RPMI7951 (cell line): ENCODE data around the gene MAN1A2. TPM values are rescaled to one million over a fixed set of nuclear protein-coding genes. Genes with fewer than 3 reads are reported as not detected.
"Not testable (repeated sequence)": the region's sequence is repeated elsewhere in the genome, so short reads cannot be mapped to it uniquely, and the experiment has no call there.

Source experiments
- DNase-seq: peaks from one replicate; pipeline ENCODE4 v3.0.0-alpha.2; 2012; ENCODE audit warnings: low read depth
- total RNA-seq: library from RNA; depleted of rRNA; stranded (reverse); fragments of >200 nt; shearing (Covaris generic); gene quantifications from 2 replicates; pipeline ENCODE4 v1.2.3, GENCODE V29; 2014

The MAN1A2 gene
- total RNA-seq, 1 experiment from 2014 or later, result 30.9 TPM

GRCh38 chr1:117556976-117557375, 189.7 kb downstream of the MAN1A2 start:
- DNase-seq, result no peak

- not testable (repeated sequence) for DNase-seq
Observed at GRCh38 chr1:117558451-117558850, 191.2 kb downstream of the MAN1A2 start.

GRCh38 chr1:117559139-117559538, 191.9 kb downstream of the MAN1A2 start:
- no peak for DNase-seq

GRCh38 chr1:117559985-117560384, 192.7 kb downstream of the MAN1A2 start:
- no peak for DNase-seq

GRCh38 chr1:117561071-117561470, 193.8 kb downstream of the MAN1A2 start:
- no peak for DNase-seq

GRCh38 chr1:117561551-117561950, 194.3 kb downstream of the MAN1A2 start:
- DNase-seq, result no peak

- DNase-seq, result no peak
Observed at GRCh38 chr1:117562581-117563491, 195.6 kb downstream of the MAN1A2 start.

- no peak for DNase-seq
Observed at GRCh38 chr1:117563492-117563875, 196.2 kb downstream of the MAN1A2 start.

- no peak for DNase-seq
Observed at GRCh38 chr1:117564227-117565075, 197.2 kb downstream of the MAN1A2 start.

GRCh38 chr1:117565076-117565556, 197.9 kb downstream of the MAN1A2 start:
- no peak for DNase-seq

GRCh38 chr1:117565745-117566455, 198.7 kb downstream of the MAN1A2 start:
- DNase-seq, result no peak

- no peak for DNase-seq
Observed at GRCh38 chr1:117566556-117566955, 199.3 kb downstream of the MAN1A2 start.

- no peak for DNase-seq
Observed at GRCh38 chr1:117567435-117567834, 200.2 kb downstream of the MAN1A2 start.

GRCh38 chr1:117567976-117568375, 200.7 kb downstream of the MAN1A2 start:
- no peak for DNase-seq

GRCh38 chr1:117568999-117569398, 201.8 kb downstream of the MAN1A2 start:
- no peak for DNase-seq

- no peak for DNase-seq
Observed at GRCh38 chr1:117569856-117570255, 202.6 kb downstream of the MAN1A2 start.

- no peak for DNase-seq
Observed at GRCh38 chr1:117570988-117571409, 203.8 kb downstream of the MAN1A2 start.

GRCh38 chr1:117571496-117571895, 204.2 kb downstream of the MAN1A2 start:
- no peak for DNase-seq

- DNase-seq, result no peak
Observed at GRCh38 chr1:117572546-117572945, 205.3 kb downstream of the MAN1A2 start.

GRCh38 chr1:117573386-117574023, 206.3 kb downstream of the MAN1A2 start:
- peak; percentile 27 for DNase-seq

- DNase-seq, result no peak
Observed at GRCh38 chr1:117574161-117574835, 207.0 kb downstream of the MAN1A2 start.
